Stimulated activated CD4-positive, alpha-beta T cell treated with anti-CD3 and anti-CD28 coated beads, Interleukin-12 subunit alpha, Interleukin-12 subunit beta, amount 100 ng/mL, for 4 hours (primary cell): ENCODE measurements around the gene MKS1.

Experiments used
- DNase-seq: peaks from one replicate; pipeline ENCODE4 v3.0.0-alpha.2; 2020

The MKS1 gene

DNA sequence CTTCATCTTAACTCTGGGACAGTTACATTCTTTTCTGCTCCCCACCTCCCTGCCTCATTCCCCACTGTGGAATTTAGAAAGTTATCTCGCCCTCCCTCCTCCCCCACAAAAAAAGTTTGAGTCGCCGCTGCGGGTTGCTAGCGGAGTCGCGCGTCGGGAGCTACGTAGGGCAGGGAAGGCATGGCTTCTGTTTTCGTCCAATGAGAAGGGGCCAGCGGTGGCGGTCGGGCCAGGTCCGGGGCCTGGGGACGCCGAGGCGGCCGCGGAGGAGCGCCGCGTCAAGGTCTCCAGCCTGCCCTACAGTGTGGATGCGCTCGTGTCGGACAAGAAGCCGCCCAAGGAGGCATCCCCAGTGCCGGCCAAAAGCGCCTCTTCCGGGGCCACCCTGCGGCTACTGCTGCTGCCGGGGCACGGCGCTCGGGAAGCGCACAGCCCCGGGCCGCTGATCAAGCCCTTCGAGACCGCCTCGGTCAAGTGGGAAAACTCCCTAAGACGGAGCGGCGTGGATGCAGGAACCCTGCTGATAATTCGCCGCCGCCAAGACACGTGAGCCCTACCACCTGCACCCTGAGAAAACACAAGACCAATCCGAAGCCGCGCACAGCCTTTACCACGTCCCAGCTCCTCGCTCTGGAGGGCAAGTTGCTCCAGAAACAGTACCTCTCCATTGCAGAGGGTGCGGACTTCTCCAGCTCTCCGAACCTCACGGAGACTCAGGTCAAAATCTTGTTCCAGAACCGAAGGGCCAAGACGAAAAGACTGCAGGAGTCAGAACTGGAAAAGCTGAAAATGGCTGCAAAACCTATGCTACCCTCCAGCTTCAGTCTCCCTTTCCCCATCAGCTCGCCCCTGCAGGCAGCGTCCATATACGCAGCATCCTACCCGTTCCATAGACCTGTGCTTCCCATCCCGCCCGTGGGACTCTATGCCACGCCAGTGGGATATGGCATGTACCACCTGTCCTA, 61.9 kb downstream of the MKS1 start:
- DNase-seq = peak; percentile 57
